LNCaP clone FGC (cell line): ENCODE data around the gene DGKD.

Source experiments
- DNase-seq: peaks from one replicate; pipeline ENCODE4 v3.0.0-alpha.2; 2011; ENCODE audit warnings: low read depth
- H3K4me3 ChIP-seq: 2 replicates; pipeline ENCODE4 v1.5.1; 2011; ENCODE audit warnings: mild to moderate bottlenecking, low read depth, low read length, control low read depth
- TF ChIP-seq, protein P1 (sequence below): IDR thresholded peaks from 2 replicates; pipeline ENCODE4 v1.5.1; 2012; ENCODE audit warnings: mild to moderate bottlenecking; ENCODE audit not compliant: control insufficient read depth, insufficient read depth; ENCODE audit errors: extremely low read depth

DGKD gene

DNA sequence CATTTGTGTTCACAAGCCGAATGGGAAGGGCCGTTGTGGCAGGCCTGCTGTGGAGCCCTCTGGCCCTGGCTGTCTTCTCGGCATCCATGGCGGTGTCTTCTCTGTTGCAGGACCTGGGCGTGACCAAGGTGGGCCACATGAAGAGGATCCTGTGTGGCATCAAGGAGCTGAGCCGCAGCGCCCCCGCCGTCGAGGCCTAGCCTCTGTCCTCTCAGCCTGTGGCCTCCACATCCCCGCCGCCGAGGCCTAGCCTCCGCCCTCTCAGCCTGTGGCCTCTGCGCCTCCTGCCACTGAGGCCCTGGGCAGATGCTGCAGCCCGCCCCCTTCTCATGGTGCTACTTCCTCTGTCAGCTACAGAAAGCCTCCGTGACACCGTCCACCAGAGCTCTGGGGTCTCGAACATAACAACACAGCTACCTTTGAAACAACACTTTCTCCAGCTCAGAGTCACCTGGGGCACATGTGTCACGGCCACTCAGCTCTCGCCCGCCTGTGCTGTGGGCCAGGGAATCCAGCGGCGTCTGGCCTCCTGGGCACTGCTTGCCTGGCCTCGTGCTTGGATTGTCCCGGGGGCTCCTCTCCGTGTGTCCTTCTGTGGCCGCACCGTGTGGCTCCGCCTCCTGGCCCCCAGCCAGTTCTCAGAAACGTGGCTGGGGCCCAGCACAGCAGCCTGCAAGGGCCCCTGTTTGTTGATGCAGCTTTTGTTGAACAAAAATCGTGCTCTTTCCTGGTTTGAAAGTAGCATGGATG, 115.1 kb downstream of the DGKD start:
- H3K4me3 ChIP-seq, result no peak overlapping the region
- DNase-seq, result no peak
- TF ChIP-seq, protein P1, sequence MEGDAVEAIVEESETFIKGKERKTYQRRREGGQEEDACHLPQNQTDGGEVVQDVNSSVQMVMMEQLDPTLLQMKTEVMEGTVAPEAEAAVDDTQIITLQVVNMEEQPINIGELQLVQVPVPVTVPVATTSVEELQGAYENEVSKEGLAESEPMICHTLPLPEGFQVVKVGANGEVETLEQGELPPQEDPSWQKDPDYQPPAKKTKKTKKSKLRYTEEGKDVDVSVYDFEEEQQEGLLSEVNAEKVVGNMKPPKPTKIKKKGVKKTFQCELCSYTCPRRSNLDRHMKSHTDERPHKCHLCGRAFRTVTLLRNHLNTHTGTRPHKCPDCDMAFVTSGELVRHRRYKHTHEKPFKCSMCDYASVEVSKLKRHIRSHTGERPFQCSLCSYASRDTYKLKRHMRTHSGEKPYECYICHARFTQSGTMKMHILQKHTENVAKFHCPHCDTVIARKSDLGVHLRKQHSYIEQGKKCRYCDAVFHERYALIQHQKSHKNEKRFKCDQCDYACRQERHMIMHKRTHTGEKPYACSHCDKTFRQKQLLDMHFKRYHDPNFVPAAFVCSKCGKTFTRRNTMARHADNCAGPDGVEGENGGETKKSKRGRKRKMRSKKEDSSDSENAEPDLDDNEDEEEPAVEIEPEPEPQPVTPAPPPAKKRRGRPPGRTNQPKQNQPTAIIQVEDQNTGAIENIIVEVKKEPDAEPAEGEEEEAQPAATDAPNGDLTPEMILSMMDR, result no peak

DNA sequence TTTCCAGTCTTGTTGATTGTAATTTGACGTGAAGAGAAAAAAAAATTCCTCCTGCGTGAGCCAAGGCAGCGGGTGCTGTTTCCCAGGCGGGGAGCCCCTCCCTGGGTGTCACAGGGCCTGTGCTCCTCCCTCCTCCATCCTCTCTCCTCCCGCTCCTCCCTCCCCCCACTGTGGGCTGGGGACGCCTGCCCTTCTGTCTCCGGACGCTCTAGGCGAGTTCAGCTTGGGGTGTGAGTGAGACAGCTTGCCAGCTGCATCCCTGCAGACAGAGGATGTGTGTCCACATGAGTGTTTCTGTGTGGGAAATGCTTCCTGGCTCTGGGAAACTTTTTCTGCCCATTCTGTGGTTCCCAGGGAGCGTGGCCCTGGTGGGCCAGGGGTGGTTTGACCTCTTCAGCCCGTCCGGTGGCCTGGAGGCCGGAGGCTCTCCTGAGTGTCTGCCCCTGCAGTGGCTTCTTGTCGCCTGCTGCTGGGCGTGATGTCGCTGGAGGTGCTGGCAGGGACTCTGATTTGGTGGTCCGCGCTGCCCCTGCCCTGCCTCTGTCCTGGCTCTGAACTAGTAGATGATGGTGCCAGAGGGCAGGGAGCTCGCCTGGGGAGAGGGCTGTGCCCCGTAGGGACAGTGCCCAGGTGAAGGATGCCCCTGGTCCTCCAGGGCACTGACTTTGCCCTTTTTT, 115.9 kb downstream of the DGKD start:
- TF ChIP-seq, protein P1, result no peak
- no peak overlapping the region for H3K4me3 ChIP-seq
- DNase-seq, result no peak

DNA sequence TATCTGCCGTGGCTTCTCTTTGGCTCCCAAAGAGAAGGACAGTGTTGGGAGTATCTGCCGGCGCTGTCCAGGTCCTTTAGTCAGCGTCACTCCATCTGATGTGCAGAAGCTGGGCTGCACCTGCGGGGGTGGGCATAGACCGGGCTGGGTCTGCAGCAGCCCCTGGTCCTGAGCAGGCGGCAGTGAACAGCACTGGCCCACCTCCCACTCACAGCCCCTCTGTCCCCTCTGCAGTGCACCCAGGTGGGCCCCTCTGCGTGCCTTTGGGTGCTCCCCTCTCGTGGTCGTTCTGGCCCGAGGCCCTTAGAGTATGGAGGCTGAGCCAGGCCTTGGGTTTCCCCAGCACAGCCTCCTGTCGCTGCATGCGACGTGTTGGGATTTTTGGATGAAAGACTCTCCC, 116.5 kb downstream of the DGKD start:
- no peak for DNase-seq
- H3K4me3 ChIP-seq, result no peak overlapping the region
- TF ChIP-seq, protein P1, result no peak

DNA sequence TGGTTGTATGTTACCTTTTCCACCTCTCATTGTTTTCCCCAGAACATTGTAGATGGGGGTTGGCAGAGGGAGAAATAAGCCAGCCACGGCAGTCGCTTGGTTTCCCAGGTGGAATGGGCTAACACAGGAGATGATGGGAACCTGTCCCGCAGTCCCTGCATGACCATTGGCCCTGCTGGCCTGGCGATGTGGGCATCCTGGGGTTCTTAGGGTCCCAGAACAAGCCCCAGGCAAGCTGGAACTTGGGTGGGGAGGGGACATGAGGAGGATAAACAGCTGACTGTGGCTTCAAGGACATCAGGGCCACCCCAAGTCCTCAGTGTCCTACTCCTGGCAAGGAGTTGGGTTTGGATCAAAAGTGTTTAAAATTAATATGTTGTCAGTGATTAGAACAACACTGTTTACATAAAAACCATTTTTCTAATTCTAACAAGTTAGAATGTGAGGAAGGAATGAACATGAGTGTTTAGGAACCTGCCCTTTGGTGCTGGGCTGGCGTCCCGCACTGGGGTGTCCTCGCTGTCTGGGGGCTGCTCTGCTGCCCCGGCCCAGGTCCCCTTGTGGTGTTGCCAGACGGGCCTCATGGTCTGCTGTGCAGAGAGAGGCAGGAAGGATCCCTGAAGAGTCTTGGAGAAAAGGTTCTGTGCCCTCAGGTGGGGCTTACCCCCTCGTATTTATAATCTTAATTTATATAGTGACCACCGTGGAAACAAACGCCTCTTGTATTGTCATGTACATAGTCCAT, 117.2 kb downstream of the DGKD start:
- H3K4me3 ChIP-seq, result no peak overlapping the region
- no peak for DNase-seq
- TF ChIP-seq, protein P1, result no peak

DNA sequence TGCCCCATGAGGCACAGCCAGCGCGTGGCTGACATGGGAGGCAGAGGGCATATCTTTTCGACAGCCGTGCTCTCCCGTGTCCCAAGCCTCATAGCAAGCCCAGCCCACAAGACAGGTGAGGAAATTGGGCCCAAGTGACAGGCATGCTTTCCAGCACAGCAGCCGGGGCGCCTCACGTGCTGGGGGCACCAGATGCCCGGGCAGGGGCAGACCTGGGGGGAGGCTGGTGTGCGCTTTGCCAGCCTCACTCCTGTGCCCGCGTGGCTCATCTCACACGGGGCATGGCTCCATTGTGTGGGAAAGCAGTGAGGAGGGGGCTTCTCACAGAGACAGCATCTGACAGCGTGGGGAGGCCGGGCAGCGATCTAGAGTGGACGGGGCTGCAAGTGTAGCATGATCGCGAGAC, 119.1 kb downstream of the DGKD start:
- DNase-seq, result no peak
- H3K4me3 ChIP-seq, result no peak overlapping the region
- TF ChIP-seq, protein P1, result no peak

DNA sequence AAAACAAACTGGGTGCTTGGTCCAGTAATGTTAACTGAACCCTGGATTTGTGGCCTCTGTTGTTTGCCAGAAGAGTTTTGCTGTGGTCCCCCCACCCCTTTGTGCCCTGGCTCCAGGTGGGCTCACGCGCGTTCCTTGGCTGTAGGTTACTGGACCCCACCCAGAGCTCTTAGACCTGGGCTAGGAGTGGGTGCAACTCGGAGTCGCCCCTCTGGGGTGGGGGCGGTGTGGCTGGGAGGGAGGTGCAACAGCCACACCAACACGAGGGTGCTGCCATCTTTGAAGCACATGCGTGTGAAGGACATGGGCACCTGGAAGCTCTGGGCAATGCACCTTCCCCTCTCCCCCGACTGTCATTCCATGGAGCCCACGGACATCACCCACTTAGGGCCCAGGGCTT, 119.6 kb downstream of the DGKD start:
- H3K4me3 ChIP-seq, result no peak overlapping the region
- DNase-seq, result no peak
- TF ChIP-seq, protein P1, result no peak
